HCT116 (cell line): Measurements from ENCODE around the gene TMTC1. TPM values are rescaled to one million over a fixed set of nuclear protein-coding genes. Genes with fewer than 3 reads are reported as not detected.

Experiments used
- ATAC-seq: fragments of 200-7000 bp; cut with Tn5 transposase; 2 replicates; pipeline ENCODE4 v1.9.1; 2020; ENCODE audit warnings: mild to moderate bottlenecking, moderate library complexity
- BruUV-seq: library from RNA; stranded (reverse); fragments of 400-500 nt; replicated peaks from 2 replicates; lab custom pipeline; 2021; lab: Mats Ljungman, UMichigan
- CTCF ChIA-PET: fragments of 300-600 bp; sonication (Branson Sonifier 250); formaldehyde crosslinking; loops from one replicate; lab custom pipeline; 2021; ENCODE audit warnings: antibody characterized with exemption; lab: Charles Lee
- POLR2A ChIA-PET: fragments of 300-600, 350-600 bp; sonication (Branson Sonifier 250); formaldehyde crosslinking; loops from one replicate; lab custom pipeline; 2021; ENCODE audit warnings: antibody characterized with exemption; lab: Charles Lee
- RAD21 ChIA-PET, 2 experiments: fragments of 300-600 bp; sonication (Branson Sonifier 250); formaldehyde crosslinking; loops; one replicate each; lab custom pipeline; 2023; ENCODE audit warnings: low total read pairs in 2 of 2; ENCODE audit not compliant: uncharacterized antibody in 2 of 2, unreplicated experiment in 2 of 2, low non-redundant PET in 1 of 2; lab: Charles Lee
- DNase-seq: peaks from one replicate; pipeline ENCODE4 v3.0.0-alpha.2; 2010; ENCODE audit warnings: low read depth, low spot score
- H2AFZ ChIP-seq: fragments of 200-600 bp; shearing (Covaris generic), sonication (generic); 2 replicates; pipeline ENCODE4 v1.6.1; 2017; ENCODE audit warnings: low read depth, mixed run types, mixed read lengths, antibody characterized with exemption, low read length; ENCODE audit not compliant: poor library complexity, severe bottlenecking
- H3K27ac ChIP-seq: 2 replicates; pipeline ENCODE4 v1.5.1; 2012; ENCODE audit warnings: low read depth, low read length
- H3K27me3 ChIP-seq: fragments of 200-600 bp; sonication (generic); 2 replicates; pipeline ENCODE4 v1.6.1; 2016; ENCODE audit warnings: mixed run types, low read length, mixed read lengths; ENCODE audit not compliant: insufficient read depth
- H3K36me3 ChIP-seq, 2 experiments: fragments of 200-500 bp in 1 of 2; fragments of 200-600 bp in 1 of 2; sonication (Bioruptor generic) in 1 of 2; sonication (generic) in 1 of 2; 2 replicates each; pipeline versions ENCODE4 v1.5.1 to v1.6.1; 2014 to 2016; ENCODE audit warnings: low read length in 2 of 2, inconsistent platforms in 1 of 2, mixed read lengths in 1 of 2, mixed run types in 1 of 2; ENCODE audit not compliant: insufficient read depth in 2 of 2, control insufficient read depth in 1 of 2
- H3K4me1 ChIP-seq, 2 experiments: fragments of 200-600 bp in 1 of 2; sonication (generic) in 1 of 2; 2 replicates each; pipeline versions ENCODE4 v1.5.1 to v1.6.1; 2012 to 2017; ENCODE audit warnings: low read length in 2 of 2, inconsistent platforms in 1 of 2, mild to moderate bottlenecking in 1 of 2, mixed read lengths in 1 of 2, mixed run types in 1 of 2, moderate library complexity in 1 of 2; ENCODE audit not compliant: insufficient read depth in 2 of 2, control insufficient read depth in 1 of 2
- H3K4me2 ChIP-seq: fragments of 200-600 bp; sonication (generic); 2 replicates; pipeline ENCODE4 v1.6.1; 2017; ENCODE audit warnings: mixed run types, low read length, mixed read lengths
- H3K4me3 ChIP-seq, 2 experiments: fragments of 200-600 bp in 1 of 2; sonication (generic) in 1 of 2; replicated peaks in 1 of 2; 2 replicates each; pipeline ENCODE4 v1.5.1; 2011 to 2016; ENCODE audit warnings: low read length in 2 of 2, control low read depth in 1 of 2, low read depth in 1 of 2, mild to moderate bottlenecking in 1 of 2, mixed read lengths in 1 of 2, mixed run types in 1 of 2
- H3K79me2 ChIP-seq: fragments of 200-600 bp; sonication (generic); 2 replicates; pipeline ENCODE4 v1.6.1; 2017; ENCODE audit warnings: mild to moderate bottlenecking, mixed run types, low read length, moderate library complexity, mixed read lengths; ENCODE audit not compliant: insufficient read depth
- H3K9ac ChIP-seq: fragments of 200-600 bp; sonication (generic); 2 replicates; pipeline ENCODE4 v1.6.1; 2016; ENCODE audit warnings: low read length, mixed read lengths
- H3K9me2 ChIP-seq: fragments of 200-600 bp; sonication (generic), shearing (Covaris generic); 2 replicates; pipeline ENCODE4 v1.6.1; 2017; ENCODE audit warnings: mixed run types, mild to moderate bottlenecking, moderate library complexity; ENCODE audit not compliant: insufficient read depth
- H3K9me3 ChIP-seq, 2 experiments: fragments of 200-500 bp in 1 of 2; fragments of 200-600 bp in 1 of 2; sonication (Bioruptor generic) in 1 of 2; sonication (generic) in 1 of 2; 2 replicates each; pipeline ENCODE4 v1.6.1; 2014 to 2017; ENCODE audit warnings: low read length in 2 of 2, mixed read lengths in 2 of 2, inconsistent platforms in 1 of 2, low read depth in 1 of 2, mild to moderate bottlenecking in 1 of 2, mixed run types in 1 of 2, moderate library complexity in 1 of 2; ENCODE audit not compliant: control insufficient read depth in 1 of 2, insufficient read depth in 1 of 2
- H4K20me1 ChIP-seq: fragments of 200-600 bp; sonication (generic), shearing (Covaris generic); 2 replicates; pipeline ENCODE4 v1.6.1; 2017; ENCODE audit warnings: mixed run types, mild to moderate bottlenecking, moderate library complexity; ENCODE audit not compliant: insufficient read depth
- CTCF ChIP-seq, 3 experiments: fragments of 200-600 bp in 1 of 3; sonication (generic) in 1 of 3; IDR thresholded peaks in 2 of 3; conservative IDR thresholded peaks in 1 of 3; 2 replicates each; pipeline ENCODE4 v1.5.1; 2012 to 2017; ENCODE audit warnings: low read depth in 2 of 3, low read length in 2 of 3, antibody characterized with exemption in 1 of 3, borderline replicate concordance in 1 of 3, control low read depth in 1 of 3, mild to moderate bottlenecking in 1 of 3, mixed read lengths in 1 of 3, mixed run types in 1 of 3, moderate library complexity in 1 of 3; ENCODE audit not compliant: insufficient read depth in 1 of 3
- EGR1 ChIP-seq: IDR thresholded peaks from 2 replicates; pipeline ENCODE4 v1.6.1; 2012; ENCODE audit warnings: low read depth
- ELF1 ChIP-seq: IDR thresholded peaks from 2 replicates; pipeline ENCODE4 v1.6.1; 2012; ENCODE audit warnings: low read depth, borderline replicate concordance
- EZH2phosphoT487 ChIP-seq: fragments of 200-600 bp; IDR thresholded peaks from 2 replicates; pipeline ENCODE4 v1.6.1; 2018; ENCODE audit warnings: antibody characterized with exemption, borderline replicate concordance
- FOSL1 ChIP-seq: IDR thresholded peaks from 2 replicates; pipeline ENCODE4 v1.6.1; 2012; ENCODE audit warnings: low read depth
- JUND ChIP-seq: IDR thresholded peaks from 2 replicates; pipeline ENCODE4 v1.6.1; 2012
- POLR2A ChIP-seq: IDR thresholded peaks from 2 replicates; pipeline ENCODE4 v1.7.0; 2011; ENCODE audit warnings: borderline replicate concordance; ENCODE audit not compliant: insufficient read depth, insufficient read length; ENCODE audit errors: extremely low read depth
- POLR2AphosphoS5 ChIP-seq: IDR thresholded peaks from 2 replicates; pipeline ENCODE4 v1.6.1; 2011; ENCODE audit warnings: mild to moderate bottlenecking, low read depth, low read length, moderate library complexity
- RAD21 ChIP-seq: IDR thresholded peaks from 2 replicates; pipeline ENCODE4 v1.6.1; 2012; ENCODE audit warnings: low read depth, mild to moderate bottlenecking
- REST ChIP-seq: IDR thresholded peaks from 2 replicates; pipeline ENCODE4 v1.6.1; 2012; ENCODE audit warnings: low read depth
- SIN3A ChIP-seq: IDR thresholded peaks from 2 replicates; pipeline ENCODE4 v1.6.1; 2012; ENCODE audit warnings: low read depth
- SP1 ChIP-seq: IDR thresholded peaks from 2 replicates; pipeline ENCODE4 v1.6.1; 2012; ENCODE audit warnings: low read depth
- SRF ChIP-seq: IDR thresholded peaks from 2 replicates; pipeline ENCODE4 v1.6.1; 2012; ENCODE audit warnings: low read depth
- YY1 ChIP-seq: IDR thresholded peaks from 2 replicates; pipeline ENCODE4 v1.6.1; 2011; ENCODE audit warnings: low read length, low read depth, moderate library complexity, mild to moderate bottlenecking; ENCODE audit not compliant: insufficient replicate concordance; ENCODE audit errors: extremely low read depth
- ZBTB33 ChIP-seq: IDR thresholded peaks from 2 replicates; pipeline ENCODE4 v1.6.1; 2011; ENCODE audit warnings: mild to moderate bottlenecking, low read length, moderate library complexity; ENCODE audit not compliant: insufficient replicate concordance; ENCODE audit errors: extremely low read depth
- ZFX ChIP-seq: fragments of 450-650 bp; IDR thresholded peaks from 2 replicates; pipeline ENCODE4 v1.6.1; 2017
- ZNF274 ChIP-seq: fragments of 200-500 bp; sonication (Bioruptor generic); IDR thresholded peaks from 2 replicates; pipeline ENCODE4 v1.6.1; 2014; ENCODE audit warnings: mild to moderate bottlenecking, low read depth, low read length, inconsistent platforms
- intact Hi-C: fragments of 100-400 bp; cut with micrococcal nuclease; formaldehyde crosslinking; loops from 2 replicates; pipeline ENCODE4 v1.10.0; 2022
- total RNA-seq: library from RNA; stranded (reverse); gene quantifications from one replicate; pipeline ENCODE4 v1.2.1, GENCODE V29; 2021; ENCODE audit not compliant: unreplicated experiment
- TF ChIP-seq, protein P1 (sequence below): IDR thresholded peaks from 2 replicates; pipeline ENCODE4 v1.6.1; 2012
- TF ChIP-seq, protein P2 (sequence below): IDR thresholded peaks from 2 replicates; pipeline ENCODE4 v1.6.1; 2012

Gene TMTC1
- total RNA-seq, 1 experiment from 2014 or later, result 2.0 TPM

GRCh38 chr12:29581631-29582030, 202.1 kb downstream of the TMTC1 start:
- intact Hi-C loops, result no loop called here
- DNase-seq (no peak), ATAC-seq (no peak)
- no peaks in the 10 kb centered on the region for H3K36me3 ChIP-seq
- H3K9me3 ChIP-seq, result no peaks in the 10 kb centered on the region
- H4K20me1 ChIP-seq, result no peaks in the 10 kb centered on the region
- no peaks in the 10 kb centered on the region for H3K27me3 ChIP-seq
- no peaks in the 10 kb centered on the region for H3K4me1 ChIP-seq
- POLR2A ChIA-PET, result no interaction called here
- BruUV-seq, result no TSS peak
- no peak overlapping the region for H3K4me2 ChIP-seq
- no peaks in the 10 kb centered on the region for H3K79me2 ChIP-seq
- no peaks in the 10 kb centered on the region for H3K9me2 ChIP-seq
- TF ChIP-seq SRF, result no peak
- TF ChIP-seq POLR2AphosphoS5, result no peak
- TF ChIP-seq SP1, result no peak
- no peak for TF ChIP-seq FOSL1
- no peak for TF ChIP-seq CTCF (IDR thresholded peaks at IDR 0.05 in 2 of 3, conservative IDR thresholded peaks at IDR 0.05 in 1 of 3; ENCODE audit: borderline replicate concordance in 1 of 3, insufficient read depth in 1 of 3, low read depth in 2 of 3, low read length in 2 of 3)
- no peak for TF ChIP-seq REST
- no peak for TF ChIP-seq EZH2phosphoT487
- no peak for TF ChIP-seq ZBTB33
- no peak for TF ChIP-seq ZNF274
- no peak for TF ChIP-seq SIN3A
- no peak for TF ChIP-seq ELF1
- no peak for TF ChIP-seq ZFX
- TF ChIP-seq JUND, result no peak
- TF ChIP-seq, protein P1, sequence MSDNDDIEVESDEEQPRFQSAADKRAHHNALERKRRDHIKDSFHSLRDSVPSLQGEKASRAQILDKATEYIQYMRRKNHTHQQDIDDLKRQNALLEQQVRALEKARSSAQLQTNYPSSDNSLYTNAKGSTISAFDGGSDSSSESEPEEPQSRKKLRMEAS, result no peak
- no peak for TF ChIP-seq EGR1
- TF ChIP-seq POLR2A, result no peak
- no peak for TF ChIP-seq RAD21
- TF ChIP-seq, protein P2, sequence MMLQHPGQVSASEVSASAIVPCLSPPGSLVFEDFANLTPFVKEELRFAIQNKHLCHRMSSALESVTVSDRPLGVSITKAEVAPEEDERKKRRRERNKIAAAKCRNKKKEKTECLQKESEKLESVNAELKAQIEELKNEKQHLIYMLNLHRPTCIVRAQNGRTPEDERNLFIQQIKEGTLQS, result no peak
- no peak for TF ChIP-seq YY1
- RAD21 ChIA-PET, result no interaction called here
- no peak overlapping the region for H3K27ac ChIP-seq
- CTCF ChIA-PET, result no interaction called here
- H3K4me3 ChIP-seq, result no peak overlapping the region
- H3K9ac ChIP-seq, result no peak overlapping the region
- no peak overlapping the region for H2AFZ ChIP-seq
